GM06990 (cell line): ENCODE measurements around the gene CTSA.

Experiments used
- DNase-seq: peaks from one replicate; pipeline ENCODE4 v3.0.0-alpha.2; 2011; ENCODE audit not compliant: insufficient read length; ENCODE audit errors: extremely low read depth
- H3K27me3 ChIP-seq: replicated peaks from 2 replicates; pipeline ENCODE4 v1.6.0; 2011; ENCODE audit warnings: low read length; ENCODE audit not compliant: control insufficient read depth, insufficient read depth
- H3K36me3 ChIP-seq: 2 replicates; pipeline ENCODE4 v1.5.1; 2011; ENCODE audit warnings: low read length; ENCODE audit not compliant: control insufficient read depth, insufficient read depth
- H3K4me3 ChIP-seq: replicated peaks from 2 replicates; pipeline ENCODE4 v1.5.1; 2011; ENCODE audit warnings: low read depth, mild to moderate bottlenecking, control low read depth, low read length
- CTCF ChIP-seq: IDR thresholded peaks from 2 replicates; pipeline ENCODE4 v1.5.1; 2011; ENCODE audit warnings: low read length, control low read depth, mild to moderate bottlenecking, inconsistent platforms; ENCODE audit not compliant: insufficient read depth, poor library complexity, severe bottlenecking

CTSA gene

GRCh38 chr20:45848421-45848820, 42.7 kb upstream of the CTSA start:
- Histone ChIP-seq H3K4me3 (no peak overlapping the region), H3K27me3 (no peaks in the 10 kb centered on the region), H3K36me3 (peaks cover 17% of the 10 kb centered on the region)
- TF ChIP-seq CTCF: no peak
- no peak for DNase-seq

GRCh38 chr20:45848969-45849582, 42.1 kb upstream of the CTSA start:
- DNase-seq: no peak
- TF ChIP-seq CTCF: no peak
- Histone ChIP-seq H3K36me3 (peaks cover 11% of the 10 kb centered on the region), H3K27me3 (no peaks in the 10 kb centered on the region), H3K4me3 (no peak overlapping the region)

- H3K27me3 ChIP-seq: no peaks in the 10 kb centered on the region
- no peak for DNase-seq
- H3K4me3 ChIP-seq: no peak overlapping the region
- no peak for TF ChIP-seq CTCF
- peaks cover 12% of the 10 kb centered on the region for H3K36me3 ChIP-seq
Observed at GRCh38 chr20:45850238-45850637, 40.9 kb upstream of the CTSA start.

- no peaks in the 10 kb centered on the region for H3K27me3 ChIP-seq
- TF ChIP-seq CTCF: no peak
- DNase-seq: no peak
- H3K36me3 ChIP-seq: peaks cover 12% of the 10 kb centered on the region
- no peak overlapping the region for H3K4me3 ChIP-seq
Observed at GRCh38 chr20:45850926-45851325, 40.2 kb upstream of the CTSA start.

GRCh38 chr20:45851501-45851900, 39.6 kb upstream of the CTSA start:
- DNase-seq: no peak
- Histone ChIP-seq H3K27me3 (no peaks in the 10 kb centered on the region), H3K4me3 (no peak overlapping the region), H3K36me3 (peaks cover 12% of the 10 kb centered on the region)
- TF ChIP-seq CTCF: no peak

GRCh38 chr20:45852326-45852725, 38.8 kb upstream of the CTSA start:
- peaks cover 12% of the 10 kb centered on the region for H3K36me3 ChIP-seq
- H3K27me3 ChIP-seq: no peaks in the 10 kb centered on the region
- TF ChIP-seq CTCF: no peak
- H3K4me3 ChIP-seq: no peak overlapping the region
- DNase-seq: no peak
